ENCODE results near the gene MGAT3.

MGAT3 gene

GRCh38 chr22:39468487-39469325, 11.9 kb downstream of the MGAT3 start:
- in situ Hi-C loops (cut with MboI; ENCODE audit: low pct_unique_long_range_greater_than_20kb, low sequenced_read_pairs): no loop called here

GRCh38 chr22:39469326-39469680, 12.5 kb downstream of the MGAT3 start:
- DNase-seq: no peak
- in situ Hi-C loops (cut with MboI; ENCODE audit: low pct_unique_long_range_greater_than_20kb, low sequenced_read_pairs): no loop called here

More at GRCh38 chr22:39468487-39469325, 11.9 kb downstream of the MGAT3 start:
- no peak for DNase-seq

- no peak for DNase-seq
These were observed 13.1 kb downstream of the MGAT3 start for GRCh38 chr22:39469681-39470450.

GRCh38 chr22:39470451-39471291, 13.9 kb downstream of the MGAT3 start:
- DNase-seq: no peak
- in situ Hi-C loops (cut with MboI; ENCODE audit: low pct_unique_long_range_greater_than_20kb, low sequenced_read_pairs): no loop called here

More at GRCh38 chr22:39469681-39470450, 13.1 kb downstream of the MGAT3 start:
- in situ Hi-C loops (cut with MboI; ENCODE audit: low pct_unique_long_range_greater_than_20kb, low sequenced_read_pairs): no loop called here

- peak; percentile 37 for DNase-seq
- in situ Hi-C loops (cut with MboI; ENCODE audit: low pct_unique_long_range_greater_than_20kb, low sequenced_read_pairs): no loop called here
These were observed 14.7 kb downstream of the MGAT3 start for GRCh38 chr22:39471381-39472141.

GRCh38 chr22:39472570-39473556, 16.1 kb downstream of the MGAT3 start:
- DNase-seq: no peak

GRCh38 chr22:39473851-39474250, 17.0 kb downstream of the MGAT3 start:
- in situ Hi-C loops (cut with MboI; ENCODE audit: low pct_unique_long_range_greater_than_20kb, low sequenced_read_pairs): no loop called here
- no peak for DNase-seq

More at GRCh38 chr22:39472570-39473556, 16.1 kb downstream of the MGAT3 start:
- in situ Hi-C loops (cut with MboI; ENCODE audit: low pct_unique_long_range_greater_than_20kb, low sequenced_read_pairs): no loop called here

GRCh38 chr22:39474351-39475111, 17.7 kb downstream of the MGAT3 start:
- DNase-seq: no peak
- in situ Hi-C loops (cut with MboI; ENCODE audit: low pct_unique_long_range_greater_than_20kb, low sequenced_read_pairs): no loop called here

GRCh38 chr22:39475337-39475736, 18.5 kb downstream of the MGAT3 start:
- in situ Hi-C loops (cut with MboI; ENCODE audit: low pct_unique_long_range_greater_than_20kb, low sequenced_read_pairs): no loop called here

GRCh38 chr22:39475902-39476301, 19.1 kb downstream of the MGAT3 start:
- no peak for DNase-seq
- in situ Hi-C loops (cut with MboI; ENCODE audit: low pct_unique_long_range_greater_than_20kb, low sequenced_read_pairs): no loop called here

More at GRCh38 chr22:39475337-39475736, 18.5 kb downstream of the MGAT3 start:
- no peak for DNase-seq

GRCh38 chr22:39476664-39477063, 19.9 kb downstream of the MGAT3 start:
- no peak for DNase-seq
- in situ Hi-C loops (cut with MboI; ENCODE audit: low pct_unique_long_range_greater_than_20kb, low sequenced_read_pairs): no loop called here

GRCh38 chr22:39477542-39477941, 20.7 kb downstream of the MGAT3 start:
- in situ Hi-C loops (cut with MboI; ENCODE audit: low pct_unique_long_range_greater_than_20kb, low sequenced_read_pairs): no loop called here
- DNase-seq: no peak

- peak; percentile 28 for DNase-seq
- in situ Hi-C loops (cut with MboI; ENCODE audit: low pct_unique_long_range_greater_than_20kb, low sequenced_read_pairs): no loop called here
These were observed 21.6 kb downstream of the MGAT3 start for GRCh38 chr22:39478441-39478850.

GRCh38 chr22:39479254-39479653, 22.4 kb downstream of the MGAT3 start:
- in situ Hi-C loops (cut with MboI; ENCODE audit: low pct_unique_long_range_greater_than_20kb, low sequenced_read_pairs): no loop called here

GRCh38 chr22:39480557-39480956, 23.7 kb downstream of the MGAT3 start:
- DNase-seq: no peak
- in situ Hi-C loops (cut with MboI; ENCODE audit: low pct_unique_long_range_greater_than_20kb, low sequenced_read_pairs): no loop called here

More at GRCh38 chr22:39479254-39479653, 22.4 kb downstream of the MGAT3 start:
- DNase-seq: no peak

- DNase-seq: no peak
- in situ Hi-C loops (cut with MboI; ENCODE audit: low pct_unique_long_range_greater_than_20kb, low sequenced_read_pairs): no loop called here
These were observed 24.2 kb downstream of the MGAT3 start for GRCh38 chr22:39481054-39481453.

- in situ Hi-C loops (cut with MboI; ENCODE audit: low pct_unique_long_range_greater_than_20kb, low sequenced_read_pairs): no loop called here
These were observed 24.8 kb downstream of the MGAT3 start for GRCh38 chr22:39481595-39481994.

More at GRCh38 chr22:39481595-39481994, 24.8 kb downstream of the MGAT3 start:
- DNase-seq: no peak
